ENCODE measurements around the gene MBOAT2.
"Not testable (repeated sequence)": the region's sequence is repeated elsewhere in the genome, so short reads cannot be mapped to it uniquely, and the experiment has no call there.

MBOAT2 gene

DNA sequence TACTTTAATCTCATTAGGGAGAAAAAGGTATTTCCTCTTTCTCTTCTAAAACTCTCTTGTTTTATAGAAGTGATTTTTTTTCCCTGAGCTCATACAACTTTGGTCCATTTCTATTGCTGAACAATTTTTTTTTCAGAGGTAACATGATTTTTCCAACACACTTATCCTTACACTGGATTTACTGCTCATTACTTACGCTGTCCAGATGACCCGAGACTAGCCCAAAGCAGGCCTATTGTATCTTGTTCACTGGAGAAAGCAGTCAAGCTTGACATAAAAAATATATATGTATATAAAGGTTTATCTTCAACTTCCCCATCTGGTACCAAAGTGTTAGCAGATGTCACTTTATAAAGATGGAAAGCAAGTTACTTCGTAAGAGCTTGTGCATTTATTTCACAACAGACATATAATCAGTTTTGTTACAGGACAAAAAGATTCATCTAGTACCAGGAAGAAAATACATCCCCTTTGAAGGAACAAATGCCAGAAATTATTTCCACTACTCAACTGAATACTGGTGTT, 95.7 kb downstream of the MBOAT2 start:
- no peak for DNase-seq (ENCODE audit: low read depth in 1 of 2, low spot score in 1 of 2)
- Histone ChIP-seq H3K27ac (replicated peaks) (no peak overlapping the region), H3K27me3 (ENCODE audit: insufficient read depth, poor library complexity, severe bottlenecking) (peaks cover 3% of the 10 kb centered on the region), H3K4me3 (replicated peaks; ENCODE audit: insufficient read depth, low read length) (no peak overlapping the region)
- TF ChIP-seq POLR2AphosphoS5 (IDR thresholded peaks at IDR 0.05; ENCODE audit: low read depth) (no peak), SPI1 (IDR thresholded peaks at IDR 0.05; ENCODE audit: borderline replicate concordance, low read depth) (no peak), GABPA (IDR thresholded peaks at IDR 0.05; ENCODE audit: low read depth) (no peak)
- TF ChIP-seq, protein P1, sequence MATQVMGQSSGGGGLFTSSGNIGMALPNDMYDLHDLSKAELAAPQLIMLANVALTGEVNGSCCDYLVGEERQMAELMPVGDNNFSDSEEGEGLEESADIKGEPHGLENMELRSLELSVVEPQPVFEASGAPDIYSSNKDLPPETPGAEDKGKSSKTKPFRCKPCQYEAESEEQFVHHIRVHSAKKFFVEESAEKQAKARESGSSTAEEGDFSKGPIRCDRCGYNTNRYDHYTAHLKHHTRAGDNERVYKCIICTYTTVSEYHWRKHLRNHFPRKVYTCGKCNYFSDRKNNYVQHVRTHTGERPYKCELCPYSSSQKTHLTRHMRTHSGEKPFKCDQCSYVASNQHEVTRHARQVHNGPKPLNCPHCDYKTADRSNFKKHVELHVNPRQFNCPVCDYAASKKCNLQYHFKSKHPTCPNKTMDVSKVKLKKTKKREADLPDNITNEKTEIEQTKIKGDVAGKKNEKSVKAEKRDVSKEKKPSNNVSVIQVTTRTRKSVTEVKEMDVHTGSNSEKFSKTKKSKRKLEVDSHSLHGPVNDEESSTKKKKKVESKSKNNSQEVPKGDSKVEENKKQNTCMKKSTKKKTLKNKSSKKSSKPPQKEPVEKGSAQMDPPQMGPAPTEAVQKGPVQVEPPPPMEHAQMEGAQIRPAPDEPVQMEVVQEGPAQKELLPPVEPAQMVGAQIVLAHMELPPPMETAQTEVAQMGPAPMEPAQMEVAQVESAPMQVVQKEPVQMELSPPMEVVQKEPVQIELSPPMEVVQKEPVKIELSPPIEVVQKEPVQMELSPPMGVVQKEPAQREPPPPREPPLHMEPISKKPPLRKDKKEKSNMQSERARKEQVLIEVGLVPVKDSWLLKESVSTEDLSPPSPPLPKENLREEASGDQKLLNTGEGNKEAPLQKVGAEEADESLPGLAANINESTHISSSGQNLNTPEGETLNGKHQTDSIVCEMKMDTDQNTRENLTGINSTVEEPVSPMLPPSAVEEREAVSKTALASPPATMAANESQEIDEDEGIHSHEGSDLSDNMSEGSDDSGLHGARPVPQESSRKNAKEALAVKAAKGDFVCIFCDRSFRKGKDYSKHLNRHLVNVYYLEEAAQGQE (IDR thresholded peaks at IDR 0.05; ENCODE audit: insufficient replicate concordance, low read depth): no peak
- TF ChIP-seq, protein P2, sequence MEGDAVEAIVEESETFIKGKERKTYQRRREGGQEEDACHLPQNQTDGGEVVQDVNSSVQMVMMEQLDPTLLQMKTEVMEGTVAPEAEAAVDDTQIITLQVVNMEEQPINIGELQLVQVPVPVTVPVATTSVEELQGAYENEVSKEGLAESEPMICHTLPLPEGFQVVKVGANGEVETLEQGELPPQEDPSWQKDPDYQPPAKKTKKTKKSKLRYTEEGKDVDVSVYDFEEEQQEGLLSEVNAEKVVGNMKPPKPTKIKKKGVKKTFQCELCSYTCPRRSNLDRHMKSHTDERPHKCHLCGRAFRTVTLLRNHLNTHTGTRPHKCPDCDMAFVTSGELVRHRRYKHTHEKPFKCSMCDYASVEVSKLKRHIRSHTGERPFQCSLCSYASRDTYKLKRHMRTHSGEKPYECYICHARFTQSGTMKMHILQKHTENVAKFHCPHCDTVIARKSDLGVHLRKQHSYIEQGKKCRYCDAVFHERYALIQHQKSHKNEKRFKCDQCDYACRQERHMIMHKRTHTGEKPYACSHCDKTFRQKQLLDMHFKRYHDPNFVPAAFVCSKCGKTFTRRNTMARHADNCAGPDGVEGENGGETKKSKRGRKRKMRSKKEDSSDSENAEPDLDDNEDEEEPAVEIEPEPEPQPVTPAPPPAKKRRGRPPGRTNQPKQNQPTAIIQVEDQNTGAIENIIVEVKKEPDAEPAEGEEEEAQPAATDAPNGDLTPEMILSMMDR (IDR thresholded peaks at IDR 0.05; ENCODE audit: insufficient read depth, low read length): no peak

DNA sequence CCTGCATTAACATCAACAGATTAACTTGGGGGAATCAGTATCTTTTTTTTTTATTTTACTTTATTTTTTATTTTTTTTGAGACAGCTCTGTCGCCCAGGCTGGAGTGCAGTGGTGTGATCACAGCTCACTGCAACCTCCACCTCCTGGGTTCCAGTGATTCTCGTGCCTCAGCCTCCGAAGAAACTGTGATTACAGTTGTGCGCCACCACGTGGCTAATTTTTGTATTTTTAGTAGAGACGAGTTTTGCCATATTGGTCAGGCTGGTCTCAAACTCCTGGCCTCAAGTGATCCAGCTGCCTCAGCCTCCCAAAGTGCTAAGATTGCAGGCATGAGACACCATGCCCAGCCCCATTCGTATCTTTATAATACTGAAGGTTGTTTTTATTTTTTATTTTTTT, 99.6 kb downstream of the MBOAT2 start:
- DNase-seq (ENCODE audit: low read depth in 1 of 2, low spot score in 1 of 2); H3K27me3 ChIP-seq (ENCODE audit: insufficient read depth, poor library complexity, severe bottlenecking); H3K27ac ChIP-seq (replicated peaks); H3K4me3 ChIP-seq (replicated peaks; ENCODE audit: insufficient read depth, low read length): not testable (repeated sequence)

DNA sequence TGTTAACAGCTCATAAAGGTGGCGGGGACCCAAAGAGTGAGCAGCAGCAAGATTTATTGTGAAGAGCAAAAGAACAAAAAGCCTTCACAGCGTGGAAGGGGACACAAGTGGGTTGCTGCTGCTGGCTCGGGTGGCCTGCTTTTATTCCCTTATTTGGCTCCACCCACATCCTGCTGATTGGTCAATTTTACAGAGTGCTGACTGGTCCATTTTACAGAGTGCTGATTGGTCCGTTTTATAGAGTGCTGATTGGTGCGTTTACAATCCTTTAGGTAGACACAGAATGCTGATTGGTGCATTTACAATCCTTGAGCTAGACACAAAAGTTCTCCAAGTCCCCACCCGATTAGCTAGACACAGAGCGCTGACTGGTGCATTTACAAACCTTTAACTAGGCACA, 100.7 kb downstream of the MBOAT2 start:
- not testable (repeated sequence) for H3K27me3 ChIP-seq (ENCODE audit: insufficient read depth, poor library complexity, severe bottlenecking); H3K27ac ChIP-seq (replicated peaks); DNase-seq (ENCODE audit: low read depth in 1 of 2, low spot score in 1 of 2); H3K4me3 ChIP-seq (replicated peaks; ENCODE audit: insufficient read depth, low read length)

DNA sequence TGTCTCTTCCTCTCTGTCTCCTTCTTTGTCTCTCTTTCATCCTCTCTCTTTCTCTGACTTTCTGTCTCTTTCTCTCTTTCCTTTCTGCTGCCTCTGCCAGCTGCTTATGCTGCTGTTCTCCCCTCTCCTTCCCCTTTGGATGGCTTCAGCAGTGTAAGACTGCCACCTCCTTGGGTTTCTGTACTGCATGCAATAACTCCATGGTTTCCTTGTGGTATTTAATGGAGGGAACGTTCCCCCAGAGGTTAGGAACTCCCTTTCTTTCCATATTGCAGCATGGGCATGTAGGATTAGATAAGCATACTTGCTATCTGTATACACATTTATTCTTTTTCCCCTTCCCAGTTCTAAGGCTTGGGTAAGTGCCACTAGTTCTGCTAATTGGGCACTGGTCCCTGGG, 106.3 kb downstream of the MBOAT2 start:
- not testable (repeated sequence) for DNase-seq (ENCODE audit: low read depth in 1 of 2, low spot score in 1 of 2); H3K27ac ChIP-seq (replicated peaks); H3K27me3 ChIP-seq (ENCODE audit: insufficient read depth, poor library complexity, severe bottlenecking); H3K4me3 ChIP-seq (replicated peaks; ENCODE audit: insufficient read depth, low read length)

DNA sequence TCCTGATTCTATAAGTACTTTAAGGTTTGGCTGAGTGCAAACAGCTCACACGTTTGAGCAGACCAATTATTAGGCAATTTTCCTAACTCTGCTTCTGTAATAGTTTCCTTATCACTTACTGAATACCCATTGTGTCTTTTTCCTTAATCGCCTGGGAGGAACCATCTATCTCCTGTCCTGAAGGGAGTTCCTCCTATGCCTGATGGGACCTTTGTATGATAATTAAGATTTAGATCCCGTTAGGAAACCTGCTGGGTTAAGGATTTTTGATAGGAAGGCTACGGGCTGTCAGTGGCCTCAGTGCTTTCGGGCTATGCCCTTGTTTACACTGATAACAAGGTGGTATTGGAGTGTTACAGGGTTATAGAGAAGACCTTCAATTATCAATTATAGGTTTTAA, 106.8 kb downstream of the MBOAT2 start:
- H3K4me3 ChIP-seq (replicated peaks; ENCODE audit: insufficient read depth, low read length); H3K27me3 ChIP-seq (ENCODE audit: insufficient read depth, poor library complexity, severe bottlenecking): not testable (repeated sequence)
- peak overlapping the region; percentile 58 for H3K27ac ChIP-seq (replicated peaks)
- DNase-seq (ENCODE audit: low read depth in 1 of 2, low spot score in 1 of 2): peak; percentile 11 to 24

DNA sequence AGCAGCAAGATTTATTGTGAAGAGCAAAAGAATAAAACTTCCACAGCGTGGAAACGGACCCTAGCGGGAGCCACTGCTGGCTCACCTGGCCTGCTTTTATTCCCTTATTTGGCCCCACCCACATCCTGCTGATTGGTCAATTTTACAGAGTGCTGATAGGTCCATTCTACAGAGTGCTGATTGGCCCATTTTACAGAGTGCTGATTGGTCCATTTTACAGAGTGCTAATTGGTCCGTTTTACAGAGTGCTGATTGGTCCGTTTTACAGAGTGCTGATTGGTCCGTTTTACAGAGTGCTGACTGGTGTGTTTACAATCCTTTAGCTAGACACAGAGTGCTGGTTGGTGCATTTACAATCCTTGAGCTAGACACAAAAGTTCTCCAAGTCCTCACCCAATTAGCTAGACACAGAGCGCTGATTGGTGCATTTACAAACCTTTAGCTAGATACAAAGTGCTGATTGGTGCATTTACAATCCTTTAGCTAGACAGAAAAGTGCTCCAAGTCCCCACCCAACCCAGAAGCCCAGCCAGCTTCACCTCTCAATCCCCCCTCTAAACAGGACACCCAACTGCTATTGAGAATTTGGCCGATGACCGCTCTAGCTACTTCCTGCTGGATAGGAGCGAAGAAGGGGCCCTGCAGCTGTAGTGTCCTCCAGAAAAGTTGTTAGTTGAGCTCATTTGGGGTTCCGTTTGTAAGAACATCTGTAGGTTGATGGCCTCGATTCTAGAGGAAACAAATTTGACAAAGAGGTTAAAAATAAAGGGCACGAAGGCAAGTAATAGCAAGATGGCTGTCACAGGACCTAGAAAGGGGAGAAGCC, 108.2 kb downstream of the MBOAT2 start:
- not testable (repeated sequence) for H3K4me3 ChIP-seq (replicated peaks; ENCODE audit: insufficient read depth, low read length); H3K27me3 ChIP-seq (ENCODE audit: insufficient read depth, poor library complexity, severe bottlenecking); DNase-seq (ENCODE audit: low read depth in 1 of 2, low spot score in 1 of 2)
- H3K27ac ChIP-seq (replicated peaks): peak overlapping the region; percentile 38; the same call in 1 of the 2 replicates

DNA sequence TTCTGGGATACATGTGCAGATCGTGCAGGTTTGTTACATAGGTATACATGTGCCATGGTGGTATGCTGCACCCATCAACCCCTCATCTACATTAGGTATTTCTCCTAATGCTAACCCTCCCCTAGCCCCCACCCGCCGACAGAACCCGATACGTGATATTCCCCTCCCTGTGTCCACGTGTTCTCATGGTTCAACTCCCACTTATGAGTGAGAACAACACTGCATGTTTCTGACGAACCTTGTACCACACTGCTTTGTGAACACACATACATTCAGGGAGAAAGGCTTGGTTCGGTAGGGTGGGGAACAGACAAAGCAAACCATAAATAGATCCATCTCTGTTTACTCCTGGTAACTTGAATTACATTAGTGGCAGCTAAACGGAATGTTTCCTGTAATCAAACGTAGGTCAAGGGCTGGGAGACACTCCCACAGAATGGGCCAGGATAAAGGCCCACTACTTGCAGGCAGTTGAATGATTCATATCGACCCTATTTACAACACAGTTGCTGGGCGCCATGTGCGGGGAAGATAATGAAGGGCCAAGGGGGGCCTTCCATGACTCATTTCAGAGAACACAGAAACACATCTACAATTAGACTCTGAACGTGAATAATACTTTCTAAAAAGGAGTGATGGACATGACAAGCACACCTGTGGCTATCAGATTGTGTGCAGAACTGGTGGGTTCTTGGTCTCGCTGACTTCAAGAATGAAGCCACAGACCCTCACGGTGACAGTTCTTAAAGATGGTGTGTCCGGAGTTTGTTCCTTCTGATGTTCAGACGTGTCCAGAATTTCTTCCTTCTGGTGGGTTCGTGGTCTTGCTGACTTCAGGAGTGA, 109.3 kb downstream of the MBOAT2 start:
- no peak for DNase-seq (ENCODE audit: low read depth in 1 of 2, low spot score in 1 of 2)
- no peak overlapping the region for H3K27ac ChIP-seq (replicated peaks)
- TF ChIP-seq POLR2AphosphoS5 (IDR thresholded peaks at IDR 0.05; ENCODE audit: low read depth) (no peak), GABPA (IDR thresholded peaks at IDR 0.05; ENCODE audit: low read depth) (no peak), SPI1 (IDR thresholded peaks at IDR 0.05; ENCODE audit: borderline replicate concordance, low read depth) (no peak)
- TF ChIP-seq, protein P1 (IDR thresholded peaks at IDR 0.05; ENCODE audit: insufficient replicate concordance, low read depth): no peak
- TF ChIP-seq, protein P2 (IDR thresholded peaks at IDR 0.05; ENCODE audit: insufficient read depth, low read length): no peak

More for the DNA sequence above, 109.3 kb downstream of the MBOAT2 start:
- H3K4me3 ChIP-seq (replicated peaks; ENCODE audit: insufficient read depth, low read length): no peak overlapping the region
- peaks cover 6% of the 10 kb centered on the region for H3K27me3 ChIP-seq (ENCODE audit: insufficient read depth, poor library complexity, severe bottlenecking)

Data from HL-60 (cell line).